Measurements from ENCODE around the gene SLC25A10. TPM values are rescaled to one million over a fixed set of nuclear protein-coding genes. Genes with fewer than 3 reads are reported as not detected.

Gene SLC25A10
- total and polyA plus RNA-seq, 2 of the 8 experiments (the other 6 are each of a cell fraction or from before 2014, with no cell fraction given) = 22.2 to 43.0 TPM

GRCh38 chr17:81714412-81715106 is 2.5 kb downstream of the SLC25A10 start:
- Histone ChIP-seq H3K4me1 (replicated peaks in 1 of 4; ENCODE audit: control insufficient read depth in 3 of 4, insufficient read depth in 4 of 4, low read length in 3 of 4) (peaks cover 0 to 24% (median 18%) of the 10 kb centered on the region in 4 experiments; a peak in 5 of 7 replicates), H3K18ac (ENCODE audit: extremely low read depth, low read length) (no peak overlapping the region), H3K79me1 (ENCODE audit: low read depth, low read length) (peaks cover 8% of the 10 kb centered on the region; the same call in 1 of the 2 replicates), H3K79me2 (ENCODE audit: control insufficient read depth in 1 of 2, insufficient read depth in 2 of 2, low read length in 2 of 2) (peaks cover 0 to 7% of the 10 kb centered on the region in 2 experiments; a peak in 1 of 4 replicates), H3K27me3 (replicated peaks in 1 of 4; ENCODE audit: control insufficient read depth in 3 of 4, extremely low read depth in 1 of 4, insufficient read depth in 3 of 4, low read length in 3 of 4) (no peaks in the 10 kb centered on the region; a peak in 2 of 7 replicates), H2BK12ac (ENCODE audit: low read depth, low read length) (no peak overlapping the region), H3K36me3 (ENCODE audit: control insufficient read depth in 2 of 4, insufficient read depth in 4 of 4, low read length in 3 of 4) (peaks cover 0 to 9% (median 0%) of the 10 kb centered on the region in 4 experiments; a peak in 3 of 8 replicates), H4K20me1 (replicated peaks in 1 of 2; ENCODE audit: control insufficient read depth in 1 of 2, insufficient read depth in 2 of 2, low read length in 2 of 2) (peaks cover 3 to 10% of the 10 kb centered on the region in 2 experiments), H3K23me2 (ENCODE audit: low read depth, low read length) (peaks cover 20% of the 10 kb centered on the region), H2BK20ac (ENCODE audit: low read length) (no peak overlapping the region), H2AFZ (ENCODE audit: low read length) (no peak overlapping the region), H3K4ac (replicated peaks; ENCODE audit: insufficient read length, low read depth, low read length) (no peak overlapping the region), H3K9ac (replicated peaks in 1 of 4; ENCODE audit: extremely low read depth in 1 of 4, low read depth in 3 of 4, low read length in 3 of 4) (no peak overlapping the region), H3K4me3 (ENCODE audit: extremely low read depth in 1 of 4, insufficient read depth in 2 of 4, low read depth in 3 of 4, low read length in 4 of 4) (no peak overlapping the region), H2AK5ac (ENCODE audit: low read depth, low read length) (no peak overlapping the region), H2BK120ac (replicated peaks; ENCODE audit: low read depth, low read length) (no peak overlapping the region), H4K91ac (replicated peaks; ENCODE audit: insufficient read length, low read length) (no peak overlapping the region), H2BK5ac (ENCODE audit: low read depth, low read length) (no peak overlapping the region), H3K23ac (ENCODE audit: insufficient read length) (no peak overlapping the region), H3K9me3 (ENCODE audit: insufficient read depth in 2 of 2, low read depth in 1 of 2, low read length in 1 of 2) (no peaks in the 10 kb centered on the region), H3K14ac (ENCODE audit: insufficient read length) (no peak overlapping the region), H3K27ac (ENCODE audit: low read depth, low read length) (no peak overlapping the region), H3K56ac (replicated peaks; ENCODE audit: insufficient read length, low read depth, low read length) (no peak overlapping the region), H2BK15ac (ENCODE audit: low read length) (no peak overlapping the region), H3K4me2 (ENCODE audit: insufficient read depth in 1 of 2, low read depth in 2 of 2, low read length in 2 of 2) (no peak overlapping the region; a peak in 1 of 4 replicates), H4K5ac (ENCODE audit: insufficient read length, low read depth, low read length) (no peak overlapping the region), H4K8ac (ENCODE audit: extremely low read depth, insufficient read depth, low read length) (peak overlapping the region; percentile 51; the same call in 1 of the 2 replicates)
- 94% methylated on average over 39 of the region's 39 CpGs; no CpG with 5 or more reads in 1 of the 2 experiments for WGBS, 2 experiments (ENCODE audit: extremely low coverage in 1 of 2, insufficient coverage in 1 of 2, insufficient read length in 1 of 2, insufficient replicate concordance in 2 of 2, low coverage in 1 of 2, low lambda C conversion rate in 2 of 2, missing lambda C conversion rate in 1 of 2)
- POLR2A ChIA-PET (ENCODE audit: partially characterized antibody) = interaction anchor here (0.8 to 25.9 kb wide), 6 partner anchors 6 to 173 kb away, joined by 3 to 436 read pairs (median 176); partner anchors contain the start of genes ARL16, HGS, MRPL12 and SLC25A10
- FAIRE-seq (no peak), DNase-seq (ENCODE audit: low read depth in 1 of 2, low spot score in 2 of 2) (no peak)
- CTCF ChIA-PET (ENCODE audit: partially characterized antibody) = interaction anchor here (0.6 to 2.2 kb wide), 9 partner anchors 10 to 155 kb away, joined by 3 to 6 read pairs (median 4); partner anchors contain the start of gene MRPL12
- TF ChIP-seq CHD1 (IDR thresholded peaks at IDR 0.05; ENCODE audit: low read depth, low read length) = no peak
- TF ChIP-seq POU5F1 (IDR thresholded peaks at IDR 0.05; ENCODE audit: low read depth, low read length) = no peak
- no peak for TF ChIP-seq RXRA (IDR thresholded peaks at IDR 0.05; ENCODE audit: insufficient read depth, low read depth, low read length)

Measured in H1 (cell line).